Activated effector memory CD4-positive, alpha-beta T cell treated with Interleukin-2 at 50 U/mL for 16 hours (primary cell): Measurements from ENCODE around the gene SEC61A2.

Experiments used
- DNase-seq: peaks from one replicate; pipeline ENCODE4 v3.0.0-alpha.2; 2020

The SEC61A2 gene

DNA sequence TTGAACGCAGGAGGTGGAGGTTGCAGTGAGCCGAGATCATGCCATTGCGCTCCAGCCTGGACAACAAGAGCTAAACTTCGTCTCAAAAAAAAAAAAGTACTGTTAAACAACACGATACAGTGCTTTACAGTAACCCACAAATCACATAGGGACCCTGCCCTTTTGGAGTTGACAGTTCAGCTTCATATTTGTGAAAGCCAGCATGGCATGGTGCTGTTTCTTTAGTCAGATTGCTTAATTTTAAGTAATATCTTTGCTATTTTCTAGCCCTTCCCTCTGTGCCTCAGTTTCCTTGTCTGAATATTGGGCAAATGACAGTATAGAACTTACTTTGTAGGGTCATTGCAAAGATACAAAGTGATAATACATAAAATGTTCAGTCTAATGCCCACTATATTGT is 71.4 kb downstream of the SEC61A2 start:
- no peak for DNase-seq

DNA sequence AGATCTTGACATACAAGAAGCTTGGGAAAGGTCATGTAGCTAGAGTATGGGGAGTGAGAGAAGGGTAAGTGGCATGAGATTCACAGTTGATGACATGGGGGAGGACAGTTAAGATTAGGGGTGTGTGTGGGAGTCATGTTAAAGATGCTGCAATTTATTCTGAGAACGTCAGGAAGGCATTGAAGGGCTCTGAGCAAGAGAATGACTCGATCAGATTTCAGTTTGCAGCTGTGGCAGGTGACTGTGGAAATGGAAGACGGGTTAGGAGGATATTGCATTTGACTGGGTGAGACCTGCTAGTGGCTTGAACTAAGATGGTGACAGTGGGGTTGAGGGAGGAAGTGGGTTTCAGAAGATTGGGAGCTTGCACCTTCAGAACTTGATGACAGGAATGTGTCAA is 72.1 kb downstream of the SEC61A2 start:
- DNase-seq: no peak

DNA sequence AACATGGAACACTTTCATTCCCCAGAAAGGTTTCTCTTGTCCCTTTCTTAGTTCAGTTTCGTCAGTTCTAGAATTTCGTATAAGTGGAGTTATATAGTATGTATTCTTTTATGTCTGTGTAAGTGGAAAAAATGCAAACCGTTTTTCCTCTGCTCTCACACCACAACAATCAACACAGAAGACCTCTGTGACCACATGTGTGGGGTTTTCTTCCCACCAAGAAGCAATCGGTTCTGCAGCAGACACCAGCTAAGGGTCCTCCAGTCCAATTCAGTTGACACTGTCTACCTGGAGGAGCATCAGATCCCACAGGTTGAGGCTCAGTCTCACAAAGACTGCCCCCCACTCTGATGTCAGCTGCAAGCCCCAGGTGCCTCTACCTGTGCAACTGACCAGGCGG is 72.7 kb downstream of the SEC61A2 start:
- DNase-seq: no peak

DNA sequence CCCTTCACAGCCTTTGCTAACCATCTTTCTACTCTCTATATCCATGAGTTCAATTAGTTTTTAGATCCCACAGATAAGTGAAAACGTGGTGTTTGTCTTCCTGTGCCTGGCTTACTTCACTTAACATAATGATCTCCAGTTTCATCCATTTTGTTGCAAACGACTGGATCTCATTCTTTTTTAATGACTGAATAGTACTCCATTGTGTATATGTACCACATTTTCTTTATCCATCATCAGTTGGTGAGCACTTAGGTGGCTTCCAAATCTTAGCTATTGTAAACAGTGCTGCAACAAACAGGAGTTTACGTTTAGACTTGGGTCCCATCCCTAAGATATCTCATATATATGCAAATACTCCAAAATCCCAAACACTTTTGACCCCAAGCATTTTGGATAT is 75.6 kb downstream of the SEC61A2 start:
- DNase-seq: no peak

DNA sequence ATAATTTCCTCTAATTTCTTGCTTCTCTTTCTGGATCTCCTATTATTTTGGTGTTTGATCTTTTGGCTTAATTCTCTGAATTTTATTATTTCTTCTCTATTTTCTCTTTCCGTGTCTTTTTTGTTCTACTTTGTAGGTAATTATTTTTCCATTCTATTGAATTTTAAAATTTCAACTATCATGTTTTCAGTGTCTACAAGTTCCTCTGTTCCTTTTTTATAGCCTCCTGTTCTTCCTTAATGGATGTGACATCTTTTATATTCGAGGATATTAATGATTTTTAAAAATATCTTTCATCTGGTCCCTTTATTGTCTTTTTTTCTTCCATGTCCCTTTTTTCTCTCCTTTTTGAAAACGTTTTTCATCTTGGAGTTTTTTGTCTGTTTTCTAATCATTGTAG is 77.6 kb downstream of the SEC61A2 start:
- no peak for DNase-seq

DNA sequence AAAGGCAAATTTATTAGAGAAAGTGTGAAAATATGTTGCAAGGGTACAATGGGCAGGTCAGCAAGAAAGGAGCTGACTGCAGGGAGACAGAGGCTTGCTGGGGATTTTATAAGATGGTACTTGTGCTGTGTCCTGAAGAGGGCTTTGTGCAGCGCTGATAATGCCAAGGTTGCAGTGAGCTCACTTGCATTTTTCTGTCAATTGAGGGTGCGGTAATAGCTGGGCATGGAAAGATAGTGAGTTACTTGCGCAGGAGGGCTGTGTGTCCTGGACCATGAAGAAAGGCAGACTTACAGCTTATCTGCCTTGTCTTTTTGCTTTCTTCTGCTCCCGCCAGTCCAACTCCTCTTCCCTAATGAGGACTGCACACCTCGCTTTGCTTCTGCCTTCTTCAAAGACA is 79.0 kb downstream of the SEC61A2 start:
- no peak for DNase-seq

DNA sequence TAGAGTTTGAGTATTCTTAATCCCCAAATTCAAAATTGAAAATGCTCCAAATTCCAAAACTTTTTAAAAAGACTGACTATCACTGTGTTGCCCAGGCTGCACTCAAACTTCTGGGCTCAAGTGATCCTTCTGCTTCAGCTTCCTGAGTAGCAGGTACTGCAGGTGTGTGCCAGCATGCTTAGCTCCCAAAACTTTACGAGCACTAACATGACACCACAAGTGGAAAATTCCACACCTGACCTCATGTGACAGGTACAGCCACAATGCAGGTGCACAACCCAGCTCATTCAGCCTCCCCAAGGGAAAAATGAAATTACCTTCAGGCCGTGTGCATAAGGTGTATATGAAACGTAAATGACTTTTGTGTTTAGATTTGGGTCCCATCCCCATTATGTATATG is 83.0 kb downstream of the SEC61A2 start:
- no peak for DNase-seq

DNA sequence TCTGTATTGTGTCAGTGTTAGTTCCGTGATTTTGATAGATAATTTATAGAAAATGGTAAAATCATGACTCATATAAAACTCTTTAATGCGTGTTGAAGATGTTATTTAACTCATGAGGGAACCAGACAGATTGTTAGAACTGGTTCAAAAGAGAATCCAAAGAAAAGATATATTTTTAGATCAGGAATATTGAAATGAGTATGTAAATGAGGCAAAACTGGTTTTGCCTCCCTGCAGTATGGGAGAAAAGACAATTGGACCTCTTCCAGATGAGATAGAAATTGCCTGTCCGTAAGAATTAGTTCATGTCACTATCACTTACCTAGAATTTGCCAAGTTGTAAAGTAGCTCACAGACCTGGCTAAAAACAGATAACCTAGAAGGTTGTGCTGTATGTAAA is 84.1 kb downstream of the SEC61A2 start:
- DNase-seq: no peak

DNA sequence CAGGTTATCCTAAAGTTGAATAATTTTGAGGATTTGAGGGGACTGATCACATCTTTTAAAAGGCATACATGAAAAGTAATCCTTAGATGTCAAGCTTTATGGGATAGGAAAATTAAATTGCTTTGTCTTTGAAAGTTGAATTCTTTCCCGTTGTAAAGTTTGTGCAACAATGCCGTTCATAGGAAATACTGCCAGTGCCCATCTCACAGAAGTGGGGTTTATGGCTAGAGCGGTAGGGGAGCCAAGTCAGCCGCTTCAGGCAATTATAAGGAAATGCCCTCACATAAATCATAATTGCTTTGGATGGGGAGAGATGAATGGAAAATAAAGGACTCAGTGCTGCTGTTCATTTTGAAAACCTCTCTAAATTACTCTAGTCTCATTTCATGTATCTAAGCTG is 84.6 kb downstream of the SEC61A2 start:
- DNase-seq: no peak

DNA sequence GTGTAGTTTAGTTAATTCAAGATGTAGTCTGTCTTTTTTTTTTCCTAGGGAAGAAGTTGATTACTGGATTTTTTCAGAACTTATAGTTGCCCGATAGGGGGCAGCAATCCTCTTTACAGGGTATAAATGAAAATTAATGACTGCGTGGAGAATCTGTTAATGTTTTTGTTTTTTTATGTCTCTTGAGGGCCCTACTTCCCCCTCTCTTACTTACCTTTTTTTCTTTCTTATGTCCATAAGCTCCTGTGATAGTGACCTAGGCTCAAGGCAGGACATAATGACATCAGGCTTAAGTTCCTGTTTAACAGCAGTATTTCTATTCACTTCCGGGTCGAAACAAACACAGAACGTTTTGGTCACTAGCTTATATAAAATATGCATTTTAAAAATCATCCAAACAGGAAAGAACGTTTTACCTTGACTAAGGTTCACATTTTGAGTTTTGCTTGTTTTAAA is 85.3 kb downstream of the SEC61A2 start:
- no peak for DNase-seq
